Stimulated activated effector memory CD8-positive, alpha-beta T cell treated with anti-CD3 and anti-CD28 coated beads, Interleukin-12 subunit alpha, Interleukin-12 subunit beta, amount 100 ng/mL, for 72 hours (primary cell): ENCODE data around the gene ABCA3.
"Not testable (repeated sequence)": the region's sequence is repeated elsewhere in the genome, so short reads cannot be mapped to it uniquely, and the experiment has no call there.

ENCODE experiments used
- ATAC-seq: fragments of 150-1000 bp; cut with Tn5 transposase; 2 replicates; pipeline ENCODE4 v1.10.0; 2021
- DNase-seq, 2 donors: peaks; one replicate each; pipeline ENCODE4 v3.0.0; 2021 to 2022; ENCODE audit warnings: low spot score in 2 of 2
- H3K27ac Mint-ChIP-seq: one replicate; pipeline ENCODE4 v1.8.0; 2022; ENCODE audit warnings: mild to moderate bottlenecking, mixed read lengths
- H3K36me3 Mint-ChIP-seq: one replicate; pipeline ENCODE4 v1.8.0; 2022; ENCODE audit warnings: mild to moderate bottlenecking, mixed read lengths
- H3K4me1 Mint-ChIP-seq: one replicate; pipeline ENCODE4 v1.8.0; 2022; ENCODE audit warnings: mixed read lengths
- H3K4me3 Mint-ChIP-seq: one replicate; pipeline ENCODE4 v1.8.0; 2022; ENCODE audit warnings: mild to moderate bottlenecking, mixed read lengths
- H3K9me3 Mint-ChIP-seq: one replicate; pipeline ENCODE4 v1.8.0; 2022; ENCODE audit warnings: mixed read lengths

Gene ABCA3

DNA sequence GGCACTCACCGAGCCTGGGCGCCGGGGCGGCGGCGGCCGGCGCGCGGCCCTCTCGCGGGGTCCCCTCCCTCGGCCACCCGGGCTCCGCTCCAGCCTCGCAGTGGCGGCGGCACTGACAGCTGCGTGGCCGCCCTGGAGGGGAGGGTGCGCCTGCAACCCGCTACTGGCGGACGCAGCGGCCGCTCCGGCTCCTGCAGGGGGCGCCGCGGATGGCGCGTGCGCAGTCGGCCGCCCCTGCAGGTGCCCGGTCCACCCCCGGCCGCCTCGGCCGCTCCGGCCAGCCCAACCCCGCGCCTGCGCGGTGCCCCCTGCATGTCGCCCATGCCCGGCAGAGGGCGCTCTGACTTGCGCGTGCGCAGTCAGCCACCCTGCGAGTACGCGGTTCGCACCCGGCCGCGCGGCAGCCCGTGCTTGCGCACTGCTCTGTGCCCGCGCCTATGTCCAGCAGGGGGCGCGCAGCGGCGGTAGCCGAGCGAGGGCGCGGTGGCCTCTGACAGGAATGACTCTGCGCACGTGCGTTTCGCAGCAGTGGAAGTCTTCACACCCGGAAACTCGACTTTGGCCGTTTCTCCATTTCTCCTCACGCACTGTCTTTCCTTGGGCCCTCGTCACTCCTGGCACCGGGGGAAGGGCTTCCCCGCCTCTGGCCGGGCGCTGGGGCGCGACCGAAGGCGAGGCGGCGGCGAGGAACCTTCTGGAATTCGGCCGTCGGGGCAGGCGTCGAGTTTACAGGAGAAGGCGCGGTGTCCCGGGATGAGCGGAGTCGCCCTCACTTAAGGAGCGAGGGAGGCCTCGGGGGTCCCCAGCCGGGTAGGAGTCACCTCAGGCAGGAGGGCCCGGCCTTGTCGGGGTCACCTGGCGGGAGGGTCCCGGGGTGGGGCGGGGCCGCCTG, at the start of gene ABCA3:
Gene ABCA3 (minus strand): TSS at position 165 of the 892 bp plus-strand sequence. CDS start 14,262 bp downstream, outside the sequence.
- Mint-ChIP-seq H3K4me1 (peaks cover 10% of the 10 kb centered on the region), H3K27ac (peak within 1 kb of the TSS; percentile 82), H3K4me3 (peak within 1 kb of the TSS; percentile 78), H3K9me3 (no peaks in the 10 kb centered on the region), H3K36me3 (peaks cover 5% of the 10 kb centered on the region)
- peak; percentile 100 for DNase-seq
- peak; percentile 91 for ATAC-seq

DNA sequence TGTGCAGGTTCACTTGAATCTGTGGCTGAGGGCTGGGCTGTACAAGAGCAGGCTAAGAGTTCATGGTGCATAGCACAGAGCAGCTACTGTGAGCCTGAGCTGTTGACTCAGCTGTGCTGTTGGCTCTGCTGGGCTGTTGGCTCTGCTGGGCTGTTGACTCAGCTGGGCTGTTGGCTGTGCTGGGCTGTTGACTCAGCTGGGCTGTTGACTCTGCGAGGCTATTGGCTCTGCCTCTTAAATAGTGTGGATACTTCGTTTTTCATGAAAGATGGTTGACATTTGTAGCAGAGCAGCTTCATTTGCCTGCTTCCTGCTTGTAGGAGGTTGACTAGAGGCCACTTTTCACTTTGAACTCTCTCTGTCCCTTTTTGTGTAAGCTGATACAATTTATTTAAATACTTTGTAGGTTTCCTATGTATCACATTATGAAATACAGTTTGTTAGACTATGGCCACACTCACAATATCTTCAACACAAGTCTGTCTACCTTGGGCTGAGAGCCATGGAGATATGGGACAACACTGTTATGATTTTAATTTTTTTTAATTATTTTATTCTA, 48.4 kb upstream of the ABCA3 start:
- no peak overlapping the region for H3K4me3 Mint-ChIP-seq
- no peak overlapping the region for H3K27ac Mint-ChIP-seq
- no peaks in the 10 kb centered on the region for H3K4me1 Mint-ChIP-seq
- H3K9me3 Mint-ChIP-seq: no peaks in the 10 kb centered on the region
- ATAC-seq (peak; percentile 77), DNase-seq (no peak)
- H3K36me3 Mint-ChIP-seq: no peaks in the 10 kb centered on the region

DNA sequence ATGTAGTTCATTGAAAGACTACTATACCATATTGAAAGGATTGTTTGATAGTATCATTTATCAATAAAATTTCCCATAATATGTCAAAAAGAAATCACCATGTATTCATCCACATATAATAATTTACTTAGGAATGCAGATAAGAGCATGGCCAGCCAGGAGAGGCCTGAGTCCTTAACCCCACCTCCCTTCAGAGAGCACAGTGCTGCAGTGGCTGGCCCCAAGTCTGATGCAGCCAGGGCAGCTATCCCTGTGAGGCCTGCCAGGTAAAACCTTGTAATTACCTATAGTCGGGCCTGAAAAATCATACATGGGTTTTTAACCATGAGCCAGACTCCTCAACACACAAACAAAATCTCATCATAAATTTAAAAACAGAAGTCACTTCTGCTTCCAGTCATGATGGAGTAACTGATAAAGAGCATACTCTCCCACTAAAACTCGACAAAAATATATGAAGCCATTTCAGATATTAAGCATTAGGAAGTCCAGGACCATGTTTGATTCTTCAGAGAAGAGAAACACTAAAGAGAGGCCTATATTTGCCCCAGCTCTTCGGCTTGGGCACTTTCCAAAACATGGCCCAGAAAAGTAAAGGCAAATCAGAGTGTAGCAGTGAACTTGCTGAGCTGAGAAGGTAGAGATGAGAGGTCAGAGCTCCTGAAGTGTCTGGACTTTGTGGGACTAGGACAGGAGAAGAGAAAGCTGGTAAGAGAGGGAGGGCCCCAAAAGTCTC, 47.8 kb upstream of the ABCA3 start:
- H3K36me3 Mint-ChIP-seq: no peaks in the 10 kb centered on the region
- no peak overlapping the region for H3K4me3 Mint-ChIP-seq
- H3K27ac Mint-ChIP-seq: no peak overlapping the region
- no peaks in the 10 kb centered on the region for H3K4me1 Mint-ChIP-seq
- H3K9me3 Mint-ChIP-seq: no peaks in the 10 kb centered on the region
- DNase-seq: no peak
- no peak for ATAC-seq

DNA sequence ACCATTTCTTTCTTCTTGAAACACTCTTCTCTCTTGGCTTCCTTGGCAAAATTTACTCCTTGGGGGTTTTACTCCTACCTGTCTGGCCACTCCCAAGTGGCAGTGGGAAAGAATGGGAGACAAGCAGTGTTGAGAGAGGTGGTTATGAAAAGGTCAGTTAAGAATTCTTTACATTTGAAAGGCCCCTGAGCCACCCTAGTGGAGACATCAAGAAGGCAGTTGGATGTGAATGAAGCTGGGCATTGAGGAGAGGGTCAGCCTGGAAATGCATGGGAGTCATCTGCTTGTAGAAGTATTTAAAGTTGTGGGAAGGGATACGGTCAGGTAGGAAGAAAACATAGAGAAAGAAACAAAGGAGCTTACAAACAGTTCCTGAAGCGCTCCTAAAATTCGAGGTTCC, 46.5 kb upstream of the ABCA3 start:
- Mint-ChIP-seq H3K9me3 (no peaks in the 10 kb centered on the region), H3K36me3 (no peaks in the 10 kb centered on the region), H3K4me1 (no peaks in the 10 kb centered on the region), H3K27ac (no peak overlapping the region), H3K4me3 (no peak overlapping the region)
- no peak for DNase-seq
- no peak for ATAC-seq

DNA sequence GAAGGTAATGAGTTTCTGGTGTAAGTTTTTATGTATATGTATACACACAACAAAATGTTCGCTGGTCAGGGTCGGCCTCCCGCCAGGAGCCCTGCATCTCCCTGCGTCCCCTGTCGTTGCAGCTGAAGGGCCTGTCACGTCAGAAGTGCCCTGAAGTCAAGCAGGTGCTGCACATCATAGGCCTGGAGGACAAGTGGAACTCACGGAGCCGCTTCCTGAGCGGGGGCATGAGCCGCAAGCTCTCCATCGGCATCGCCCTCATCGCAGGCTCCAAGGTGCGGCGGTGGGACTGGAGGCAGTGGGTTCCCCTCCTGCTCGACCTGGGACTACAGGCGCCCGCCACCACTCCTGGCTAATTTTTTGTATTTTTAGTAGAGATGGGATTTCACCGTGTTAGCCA, 45.5 kb upstream of the ABCA3 start:
- ATAC-seq, H3K4me1 Mint-ChIP-seq, H3K36me3 Mint-ChIP-seq, H3K9me3 Mint-ChIP-seq, H3K4me3 Mint-ChIP-seq, DNase-seq, H3K27ac Mint-ChIP-seq: not testable (repeated sequence)

DNA sequence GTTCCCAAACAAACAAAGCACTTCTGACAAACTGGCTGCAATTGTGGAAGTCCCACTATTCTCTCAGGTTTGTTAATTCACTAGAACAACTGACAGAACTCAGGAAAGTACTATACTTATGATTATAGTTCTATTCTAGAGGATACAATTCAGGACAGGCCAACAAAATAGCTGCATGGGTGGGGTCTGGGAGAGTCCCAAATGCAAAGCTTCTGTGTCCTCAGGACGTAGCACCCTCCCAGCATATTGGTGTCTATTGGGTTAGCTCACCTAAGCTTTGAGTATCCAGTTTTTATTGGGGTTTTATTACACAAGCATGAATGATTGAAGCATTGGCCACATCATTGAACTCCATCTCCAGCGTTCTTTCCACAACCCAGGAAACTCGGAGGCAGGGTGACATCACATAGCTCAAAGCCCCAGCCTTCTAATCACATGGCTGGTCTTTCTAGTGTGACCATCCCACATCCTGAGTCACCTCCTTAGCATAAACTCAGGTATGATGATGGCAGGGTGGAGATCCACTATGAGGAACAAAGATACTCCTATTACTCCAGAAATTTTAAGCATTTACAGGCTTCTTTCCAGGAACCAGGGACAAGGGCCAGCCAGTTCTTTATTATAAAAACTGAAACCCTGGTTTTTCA, 44.8 kb upstream of the ABCA3 start:
- ATAC-seq (no peak), DNase-seq (no peak)
- H3K4me1 Mint-ChIP-seq: no peaks in the 10 kb centered on the region
- no peak overlapping the region for H3K4me3 Mint-ChIP-seq
- H3K27ac Mint-ChIP-seq: no peak overlapping the region
- no peaks in the 10 kb centered on the region for H3K9me3 Mint-ChIP-seq
- no peaks in the 10 kb centered on the region for H3K36me3 Mint-ChIP-seq

DNA sequence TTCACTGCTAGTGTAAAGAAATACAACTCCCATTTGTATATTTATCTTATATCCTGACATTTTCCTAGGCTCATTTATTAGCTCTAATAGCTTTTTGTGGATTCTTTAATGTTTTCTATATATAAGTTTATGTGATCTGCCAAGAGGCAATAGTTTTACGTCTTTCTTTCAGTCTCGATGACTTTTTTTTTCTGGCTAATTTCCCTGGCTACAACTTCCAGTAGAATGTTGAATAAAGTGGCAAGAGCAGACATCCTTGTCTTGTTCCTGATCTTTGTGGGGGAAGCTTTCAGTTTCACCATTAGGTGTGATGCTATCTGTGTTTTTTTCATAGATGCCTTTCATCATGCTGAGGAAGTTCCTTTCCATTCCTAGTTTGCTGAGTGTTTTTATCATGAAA, 43.9 kb upstream of the ABCA3 start:
- Mint-ChIP-seq H3K9me3 (no peaks in the 10 kb centered on the region), H3K4me3 (no peak overlapping the region), H3K36me3 (no peaks in the 10 kb centered on the region), H3K27ac (no peak overlapping the region), H3K4me1 (no peaks in the 10 kb centered on the region)
- no peak for ATAC-seq
- DNase-seq: no peak

DNA sequence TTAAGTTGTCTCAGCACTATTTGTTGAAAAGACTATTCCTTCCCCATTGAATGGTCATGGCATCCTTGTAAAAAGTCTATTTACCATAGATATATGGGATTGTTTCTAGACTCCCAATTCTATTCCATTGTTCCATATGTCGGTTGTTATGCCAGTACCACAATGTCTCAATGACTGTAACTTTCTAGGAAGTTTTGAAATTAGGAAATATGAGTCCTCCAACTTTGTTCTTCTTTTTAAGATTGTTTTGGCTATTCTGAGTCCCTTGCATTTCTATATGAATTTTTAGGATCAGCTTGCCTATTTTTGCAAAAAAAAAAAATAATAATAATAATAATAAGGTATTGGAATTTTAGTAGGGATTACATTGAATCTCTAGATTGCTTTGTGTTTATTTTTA, 43.0 kb upstream of the ABCA3 start:
- no peak overlapping the region for H3K4me3 Mint-ChIP-seq
- DNase-seq: no peak
- H3K36me3 Mint-ChIP-seq: no peaks in the 10 kb centered on the region
- no peak for ATAC-seq
- no peaks in the 10 kb centered on the region for H3K9me3 Mint-ChIP-seq
- no peak overlapping the region for H3K27ac Mint-ChIP-seq
- no peaks in the 10 kb centered on the region for H3K4me1 Mint-ChIP-seq

DNA sequence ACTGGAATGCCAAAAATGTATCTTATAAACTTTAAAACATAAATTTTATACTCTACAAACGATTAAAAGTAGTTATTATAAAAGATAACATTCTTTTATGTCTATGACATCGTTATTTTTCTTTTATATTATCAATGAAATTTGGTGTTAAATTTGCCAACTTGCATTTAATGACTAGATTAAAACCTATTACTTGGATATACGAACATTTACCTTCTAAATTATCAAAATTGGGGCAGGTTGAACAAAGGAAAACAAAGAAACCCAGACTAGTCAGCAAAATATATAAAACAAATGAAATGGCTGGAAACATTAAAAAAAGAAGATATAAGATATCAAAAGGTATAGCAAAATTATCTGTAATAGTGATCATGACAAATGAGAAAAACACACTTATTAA, 34.1 kb upstream of the ABCA3 start:
- no peak overlapping the region for H3K27ac Mint-ChIP-seq
- ATAC-seq: no peak
- H3K36me3 Mint-ChIP-seq: no peaks in the 10 kb centered on the region
- H3K4me3 Mint-ChIP-seq: no peak overlapping the region
- no peak for DNase-seq
- no peaks in the 10 kb centered on the region for H3K4me1 Mint-ChIP-seq
- no peaks in the 10 kb centered on the region for H3K9me3 Mint-ChIP-seq

DNA sequence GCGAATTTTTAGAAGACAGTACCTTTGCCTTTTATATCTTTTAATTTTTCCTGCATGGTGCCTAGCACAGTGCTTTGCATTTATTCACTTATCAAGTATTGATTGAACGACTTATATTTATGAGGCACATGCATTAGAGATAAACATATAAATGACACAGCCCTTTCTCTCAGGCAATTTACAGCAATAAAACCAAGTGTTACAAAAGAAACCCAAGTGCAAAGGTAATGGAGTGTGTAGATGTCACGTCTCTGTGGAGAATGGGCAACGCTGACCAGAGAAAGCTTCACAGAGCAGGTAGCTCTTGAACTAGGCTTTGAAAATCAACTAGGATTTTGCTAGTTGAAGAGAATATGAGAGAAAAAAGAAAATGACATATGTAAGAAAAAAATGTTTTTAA, 32.6 kb upstream of the ABCA3 start:
- no peak overlapping the region for H3K27ac Mint-ChIP-seq
- no peaks in the 10 kb centered on the region for H3K9me3 Mint-ChIP-seq
- no peak overlapping the region for H3K4me3 Mint-ChIP-seq
- no peaks in the 10 kb centered on the region for H3K4me1 Mint-ChIP-seq
- no peak for ATAC-seq
- no peaks in the 10 kb centered on the region for H3K36me3 Mint-ChIP-seq
- no peak for DNase-seq

DNA sequence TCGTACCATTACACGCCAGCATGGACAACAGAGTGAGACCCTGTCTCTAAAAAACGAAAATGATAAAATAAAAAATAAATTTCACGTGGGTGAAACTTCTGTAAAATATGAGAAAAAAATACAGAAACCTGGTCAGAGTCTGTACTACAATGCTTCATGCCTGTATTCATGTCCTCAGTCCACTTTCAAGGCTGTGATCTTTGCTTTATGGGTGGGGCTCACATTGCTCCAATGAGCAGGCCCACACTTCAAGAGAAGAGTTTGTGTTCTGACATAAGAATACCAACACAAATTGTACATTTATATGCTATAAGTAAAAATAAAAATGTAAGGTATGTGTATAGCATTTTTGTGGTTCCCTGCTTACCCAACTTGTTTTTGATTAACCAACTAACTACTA, 32.2 kb upstream of the ABCA3 start:
- no peak overlapping the region for H3K4me3 Mint-ChIP-seq
- no peak overlapping the region for H3K27ac Mint-ChIP-seq
- no peak for DNase-seq
- H3K36me3 Mint-ChIP-seq: no peaks in the 10 kb centered on the region
- no peak for ATAC-seq
- H3K4me1 Mint-ChIP-seq: no peaks in the 10 kb centered on the region
- H3K9me3 Mint-ChIP-seq: no peaks in the 10 kb centered on the region

DNA sequence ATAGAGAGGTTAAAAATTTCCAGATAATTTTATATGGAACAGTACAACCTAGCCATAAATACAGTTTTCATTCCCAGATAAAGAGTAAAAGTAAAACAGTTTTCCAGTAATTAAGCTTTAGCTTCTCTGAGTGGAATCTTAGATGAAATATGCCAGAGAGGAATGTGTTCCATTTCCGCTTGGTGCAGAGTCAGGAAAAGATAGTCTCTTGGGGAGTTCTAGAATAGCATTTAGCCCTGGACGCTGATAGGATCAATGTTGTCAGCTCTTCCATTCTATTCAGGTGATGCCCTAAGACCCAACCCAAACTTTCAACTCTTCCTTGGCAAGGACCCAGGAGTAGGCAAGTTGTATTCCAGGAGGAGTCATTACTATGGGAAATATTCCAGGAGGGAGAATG, 30.9 kb upstream of the ABCA3 start:
- H3K9me3 Mint-ChIP-seq: no peaks in the 10 kb centered on the region
- no peaks in the 10 kb centered on the region for H3K36me3 Mint-ChIP-seq
- ATAC-seq (no peak), DNase-seq (no peak)
- H3K27ac Mint-ChIP-seq: no peak overlapping the region
- H3K4me3 Mint-ChIP-seq: no peak overlapping the region
- no peaks in the 10 kb centered on the region for H3K4me1 Mint-ChIP-seq

DNA sequence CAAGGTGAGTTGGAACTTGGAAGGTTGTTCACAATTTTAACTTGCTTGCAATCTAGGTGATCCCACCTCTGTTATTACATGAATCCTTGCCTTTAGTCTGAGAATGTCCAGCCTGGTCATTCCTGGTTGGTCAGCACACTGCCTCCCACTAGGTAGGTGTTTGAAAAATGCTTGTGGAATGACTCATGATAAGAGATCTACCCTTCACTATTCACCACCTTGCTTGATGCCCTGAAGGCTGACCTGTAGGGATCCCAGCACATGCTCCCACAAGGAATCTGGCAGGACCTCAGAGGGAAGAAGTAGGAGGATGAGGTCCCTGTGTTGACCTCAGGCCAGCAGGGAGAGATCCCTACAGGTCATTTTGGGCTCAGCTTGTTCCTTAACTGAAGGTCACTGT, 30.2 kb upstream of the ABCA3 start:
- no peak for ATAC-seq

DNA sequence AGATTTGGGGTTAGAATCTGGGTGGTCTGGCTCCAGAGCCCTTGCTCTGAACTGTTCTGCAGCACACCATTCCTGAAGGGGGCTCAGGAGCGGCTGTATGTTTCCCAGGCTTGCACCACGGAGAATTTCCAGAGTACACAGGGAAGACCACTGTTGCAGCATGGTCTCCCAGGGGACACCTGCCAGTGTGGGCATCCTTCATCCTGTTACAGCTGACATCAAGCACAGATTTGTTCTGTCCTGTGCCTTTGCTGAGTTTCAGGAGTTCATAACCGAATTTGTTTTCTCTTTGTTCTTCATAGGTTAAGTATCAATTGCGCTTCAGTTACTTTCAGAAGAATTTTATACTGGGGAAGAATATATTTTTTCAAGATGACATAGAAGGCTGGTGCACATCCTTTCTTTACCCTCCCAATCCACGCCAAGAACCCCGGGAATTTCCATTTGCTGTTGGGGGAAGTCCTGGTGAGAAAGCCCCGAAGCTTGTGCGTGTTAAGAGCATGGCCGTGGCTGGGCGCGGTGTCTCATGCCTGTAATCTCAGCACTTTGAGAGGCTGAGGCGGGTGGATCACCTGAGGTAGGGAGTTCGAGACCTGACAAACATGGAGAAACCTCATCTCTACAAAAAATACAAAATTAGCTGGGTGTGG, 26.3 kb upstream of the ABCA3 start:
- H3K4me3 Mint-ChIP-seq: no peak overlapping the region
- ATAC-seq (no peak), DNase-seq (no peak)
- no peak overlapping the region for H3K27ac Mint-ChIP-seq
- H3K9me3 Mint-ChIP-seq: no peaks in the 10 kb centered on the region
- H3K36me3 Mint-ChIP-seq: no peaks in the 10 kb centered on the region
- H3K4me1 Mint-ChIP-seq: no peaks in the 10 kb centered on the region

More for the DNA sequence above, 30.2 kb upstream of the ABCA3 start:
- Mint-ChIP-seq H3K27ac (no peak overlapping the region), H3K36me3 (no peaks in the 10 kb centered on the region), H3K9me3 (no peaks in the 10 kb centered on the region), H3K4me3 (no peak overlapping the region), H3K4me1 (no peaks in the 10 kb centered on the region)
- DNase-seq: no peak
